Fibroblast of skin of right biceps (primary cell): ENCODE data around the gene INTS7.
A peak's percentile ranks its signal among the peaks of the same experiment; 100 is the strongest.
"Not testable (repeated sequence)": the region's sequence is repeated elsewhere in the genome, so short reads cannot be mapped to it uniquely, and the experiment has no call there.

Source experiments
- DNase-seq: peaks from one replicate; pipeline ENCODE4 v3.0.0-alpha.2; 2013

The INTS7 gene

GRCh38 chr1:212035835-212036605 lies 663 bp upstream of the INTS7 start:
- no peak for DNase-seq

DNA sequence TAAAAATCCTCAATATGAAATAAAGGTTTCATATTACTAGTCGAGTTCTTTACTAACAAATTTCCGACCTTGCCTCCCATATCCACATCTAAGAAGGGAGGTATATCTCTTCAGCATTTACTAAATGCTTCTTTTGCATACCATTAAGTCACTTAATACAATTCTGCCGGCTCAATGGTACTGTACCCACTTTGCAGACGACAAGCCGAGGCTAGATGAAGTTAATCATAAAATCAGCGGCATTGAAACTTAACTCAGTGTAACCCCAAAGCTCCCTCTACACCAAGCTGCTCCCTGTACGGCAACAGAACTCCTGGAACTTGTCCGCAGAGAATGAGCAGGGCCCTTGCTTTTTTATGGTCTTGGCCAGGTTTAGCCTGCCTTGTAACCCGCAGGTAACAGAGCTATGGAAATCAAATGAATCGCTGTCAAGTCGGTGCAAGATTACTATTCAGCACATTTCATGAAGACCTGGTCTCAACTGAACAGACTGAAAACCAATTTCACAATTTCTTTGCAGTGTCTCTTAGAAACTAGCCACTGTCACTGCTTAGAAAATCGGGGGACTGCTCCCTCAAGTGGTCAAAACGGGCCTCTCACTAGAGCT lies 738 bp downstream of the INTS7 start:
- DNase-seq: no peak

DNA sequence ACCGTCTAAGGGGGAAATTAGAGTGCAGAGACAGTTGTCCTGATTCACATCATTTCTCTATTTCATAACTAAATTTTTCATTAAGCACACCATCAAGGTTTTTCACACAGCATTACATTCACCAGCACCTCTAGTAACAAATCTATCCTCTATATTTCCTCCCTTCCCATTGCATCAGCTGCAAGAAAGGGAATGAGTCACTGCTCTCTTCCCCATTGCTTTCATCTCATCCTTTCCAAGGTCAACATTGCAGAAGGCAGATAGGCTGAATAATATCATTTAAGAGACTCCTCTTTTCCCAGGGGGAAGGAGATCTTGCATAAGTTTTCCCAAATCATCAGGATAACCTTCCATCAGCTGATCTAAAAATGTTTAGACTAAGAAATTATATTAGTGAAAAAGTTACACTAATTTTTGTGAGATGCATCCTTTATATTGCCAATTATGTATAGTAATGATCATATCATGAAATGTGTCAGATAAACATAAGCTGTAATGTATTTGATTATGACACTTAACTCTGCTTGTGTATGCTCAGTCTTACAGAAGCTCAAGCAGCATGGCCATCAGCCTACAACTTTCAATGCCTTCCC lies 4.3 kb downstream of the INTS7 start:
- DNase-seq: peak; percentile 94

DNA sequence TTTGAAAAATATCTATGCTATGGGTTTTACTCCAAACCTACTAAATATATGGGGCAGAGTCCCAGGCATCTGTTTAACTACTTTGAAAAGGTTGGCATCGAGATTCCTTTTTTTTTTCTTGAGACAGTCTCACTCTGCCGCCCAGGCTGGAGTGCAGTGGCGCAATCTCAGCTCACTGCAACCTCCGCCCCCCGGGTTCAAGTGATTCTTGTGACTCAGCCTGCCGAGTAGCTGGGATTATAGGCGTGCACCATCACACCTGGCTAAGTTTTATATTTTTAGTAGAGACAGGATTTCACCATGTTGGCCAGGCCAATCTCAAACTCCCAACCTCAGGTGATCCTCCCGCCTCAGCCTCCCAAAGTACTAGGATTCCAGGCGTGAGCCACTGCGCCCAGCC lies 7.6 kb downstream of the INTS7 start:
- DNase-seq: not testable (repeated sequence)

GRCh38 chr1:212024469-212025149 lies 10.7 kb downstream of the INTS7 start:
- no peak for DNase-seq

DNA sequence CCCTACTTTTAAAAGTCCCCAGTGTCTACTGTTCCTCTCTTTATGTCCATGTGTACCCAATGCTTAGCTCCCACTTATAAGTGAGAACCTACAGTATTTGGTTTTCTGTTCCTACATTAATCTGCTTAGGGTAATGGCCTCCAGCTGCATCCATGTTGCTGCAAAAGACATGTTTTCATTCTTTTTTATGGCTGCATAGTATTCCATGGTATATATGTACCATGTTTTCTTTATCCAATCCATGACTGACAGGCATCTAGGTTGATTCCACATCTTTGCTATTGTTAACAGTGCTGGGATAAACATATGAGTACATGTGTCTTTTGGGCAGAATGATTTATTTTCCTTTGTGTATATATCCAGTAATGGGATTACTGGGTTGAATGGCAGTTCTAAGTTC lies 12.4 kb downstream of the INTS7 start:
- not testable (repeated sequence) for DNase-seq

DNA sequence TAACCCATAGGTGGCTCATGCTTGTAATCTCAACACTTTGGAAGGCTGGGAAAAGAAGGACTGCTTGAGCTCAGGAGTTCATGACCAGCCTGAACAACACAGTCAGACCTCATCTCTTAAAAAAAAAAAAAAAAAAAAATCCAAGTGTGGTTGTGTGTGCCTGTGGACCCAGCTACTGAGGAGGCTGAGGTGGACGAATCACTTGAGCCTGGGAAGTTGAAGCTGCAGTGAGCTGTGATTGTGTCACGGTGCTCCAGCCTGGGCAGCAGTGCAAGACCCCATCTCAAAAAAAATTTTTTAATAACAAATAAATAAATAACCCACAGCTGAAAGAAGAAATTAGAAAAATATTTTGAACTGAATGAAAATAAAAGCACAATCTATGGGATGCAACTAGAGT lies 13.8 kb downstream of the INTS7 start:
- peak; percentile 10 for DNase-seq

GRCh38 chr1:212020975-212021374 lies 14.4 kb downstream of the INTS7 start:
- no peak for DNase-seq

DNA sequence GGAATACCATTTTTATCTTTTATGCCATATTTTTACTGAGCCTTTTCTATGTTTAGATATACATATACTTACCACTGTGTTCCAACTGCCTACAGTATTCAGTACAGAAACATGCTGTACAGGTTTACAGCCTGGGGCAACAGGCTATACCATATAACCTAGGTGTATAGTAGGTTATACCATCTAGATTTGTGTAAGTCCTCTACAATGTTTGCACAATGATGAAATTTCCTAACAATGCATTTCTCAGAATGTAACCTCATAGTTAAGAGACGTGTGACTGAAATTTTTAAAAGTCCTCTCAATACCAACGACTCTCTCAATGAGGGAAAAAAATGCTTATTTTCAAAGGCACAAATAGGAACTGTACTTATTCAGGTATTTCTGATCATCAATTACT lies 21.7 kb downstream of the INTS7 start:
- DNase-seq: no peak

GRCh38 chr1:212012034-212012740 lies 23.2 kb downstream of the INTS7 start:
- peak; percentile 63 for DNase-seq

DNA sequence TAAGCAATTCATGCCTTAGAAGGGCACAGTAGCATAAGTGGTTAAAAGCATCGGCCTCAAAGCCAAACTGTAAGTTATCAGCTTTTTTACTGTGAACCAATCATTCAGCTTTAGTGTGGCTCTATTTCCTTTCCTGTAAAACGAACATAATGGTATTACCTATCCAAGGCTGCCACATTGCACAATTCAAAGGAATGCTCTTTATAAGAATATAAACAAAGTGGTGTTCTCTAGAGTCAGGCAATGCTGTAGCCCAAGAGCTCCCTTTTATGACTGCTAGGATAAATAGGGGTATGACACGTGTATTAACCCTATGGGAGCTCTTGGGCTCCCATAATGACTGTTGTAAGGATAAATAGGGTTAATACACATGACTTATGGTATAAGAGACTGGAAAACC lies 25.4 kb downstream of the INTS7 start:
- no peak for DNase-seq

- no peak for DNase-seq
Observed at GRCh38 chr1:212009561-212009960, 25.8 kb downstream of the INTS7 start.

- DNase-seq: peak; percentile 61
Observed at GRCh38 chr1:212007886-212008285, 27.5 kb downstream of the INTS7 start.

DNA sequence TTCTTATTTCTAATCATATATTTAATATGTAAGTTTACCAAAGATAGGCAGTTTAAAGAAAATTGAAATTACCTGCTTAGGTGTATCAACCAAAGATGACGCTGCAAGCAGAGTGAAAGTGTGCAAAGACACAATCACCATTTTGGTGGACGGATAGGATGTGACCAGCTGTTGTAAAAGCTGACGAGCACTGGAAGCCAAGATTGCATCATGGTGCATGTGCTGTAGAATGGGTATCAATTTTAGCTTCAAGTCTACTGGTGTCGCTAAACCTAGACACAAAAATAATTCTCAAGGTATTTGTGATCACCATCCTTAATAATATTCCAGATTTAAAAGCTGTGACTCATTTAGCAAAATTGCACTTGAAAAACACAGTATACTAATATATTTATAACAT lies 28.2 kb downstream of the INTS7 start:
- no peak for DNase-seq

DNA sequence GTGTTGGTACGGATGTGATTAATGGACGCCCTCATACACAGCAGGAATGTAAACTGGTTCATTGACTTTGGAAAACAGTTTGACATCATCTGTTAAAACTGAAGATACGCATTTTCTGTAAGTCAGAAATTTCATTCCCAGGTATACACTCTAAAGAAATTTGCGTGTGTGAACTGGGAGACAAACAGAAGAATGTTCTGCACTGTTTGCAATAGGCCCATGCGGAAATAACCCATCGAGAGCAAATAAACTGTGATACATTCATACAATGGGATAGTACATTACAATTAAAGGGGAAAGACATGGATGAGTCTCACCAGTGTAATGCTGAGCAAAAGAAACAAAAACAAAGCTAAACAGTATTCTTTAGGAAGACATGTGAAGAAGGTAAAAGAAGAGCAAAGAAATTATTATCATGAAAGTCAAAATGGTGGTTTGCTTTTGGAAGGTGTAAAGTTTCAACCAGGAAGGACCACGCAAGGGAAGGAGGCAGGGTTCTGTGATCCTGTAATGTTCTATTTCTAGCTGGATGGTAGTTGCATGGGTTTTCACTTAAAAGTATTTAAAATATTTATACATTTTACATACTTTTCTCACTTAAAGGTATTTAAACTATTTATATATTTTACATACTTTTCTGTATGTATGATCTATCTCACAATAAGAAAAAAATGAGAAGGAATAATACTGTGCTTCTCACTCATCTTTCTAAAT lies 30.3 kb downstream of the INTS7 start:
- peak; percentile 38 for DNase-seq

- DNase-seq: peak; percentile 2
Observed at GRCh38 chr1:212002536-212002935, 32.8 kb downstream of the INTS7 start.

GRCh38 chr1:211997426-211997825 lies 37.9 kb downstream of the INTS7 start:
- not testable (repeated sequence) for DNase-seq

- DNase-seq: no peak
Observed at GRCh38 chr1:211991695-211992094, 43.7 kb downstream of the INTS7 start.

DNA sequence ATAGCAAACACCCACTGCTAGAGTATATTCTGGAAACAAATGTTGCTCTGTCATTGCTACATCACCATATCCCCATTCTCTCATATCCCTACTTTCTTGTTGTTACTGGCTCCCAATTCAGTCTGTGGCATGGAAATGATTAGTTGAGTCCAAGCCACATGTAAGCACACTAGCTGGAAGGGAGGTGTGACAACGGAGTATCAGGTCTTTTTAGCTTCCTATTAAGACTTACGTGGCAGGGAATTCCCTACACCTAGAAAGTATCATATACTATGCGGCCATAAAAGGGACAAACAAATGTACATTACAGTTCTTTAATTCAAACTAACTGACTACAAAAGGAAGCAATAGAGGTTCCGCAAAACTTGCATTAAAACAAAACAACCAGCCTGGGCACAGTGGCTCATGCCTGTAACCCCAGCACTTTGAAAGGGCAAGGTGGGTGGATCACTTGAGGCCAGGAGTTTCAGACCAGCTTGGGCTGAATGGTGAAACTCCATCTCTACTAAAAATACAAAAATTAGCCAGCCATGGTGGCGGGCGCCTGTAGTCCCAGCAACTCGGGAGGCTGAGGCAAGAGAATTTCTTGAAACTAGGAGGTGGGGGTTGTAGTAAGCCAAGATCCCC lies 48.6 kb downstream of the INTS7 start:
- DNase-seq: no peak

DNA sequence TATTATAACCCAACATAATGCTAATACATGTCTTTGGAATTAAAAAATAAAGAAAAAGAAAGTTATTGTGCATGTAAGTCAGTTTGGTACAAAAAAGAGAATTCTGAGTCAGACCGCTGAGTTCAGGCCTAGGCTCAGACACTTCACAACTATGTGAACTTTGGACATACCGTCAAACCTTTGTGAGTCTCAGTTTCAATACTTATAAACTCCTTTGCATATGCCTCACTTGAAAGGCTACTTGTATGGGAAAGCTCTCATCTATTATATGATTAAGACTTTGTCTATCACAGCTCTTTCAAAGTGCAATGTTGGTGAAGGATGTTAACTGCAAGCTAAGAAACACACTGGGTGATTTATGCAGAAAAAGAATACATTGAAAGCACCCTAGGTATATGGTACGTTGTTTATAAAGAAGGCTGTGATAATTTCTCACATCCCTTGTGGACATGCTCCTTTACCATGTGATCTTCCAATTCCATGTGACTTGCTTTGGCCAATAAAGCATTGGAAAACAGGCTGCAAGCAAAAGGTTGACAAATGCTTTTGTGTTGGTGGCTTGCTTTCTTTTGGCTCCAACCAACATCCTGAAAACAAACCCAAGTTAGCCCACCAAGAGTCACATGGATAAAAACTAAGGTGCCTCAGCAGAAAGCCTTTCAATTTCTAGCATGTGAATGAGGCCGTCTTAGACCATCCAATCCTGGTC lies 49.6 kb downstream of the INTS7 start:
- no peak for DNase-seq

DNA sequence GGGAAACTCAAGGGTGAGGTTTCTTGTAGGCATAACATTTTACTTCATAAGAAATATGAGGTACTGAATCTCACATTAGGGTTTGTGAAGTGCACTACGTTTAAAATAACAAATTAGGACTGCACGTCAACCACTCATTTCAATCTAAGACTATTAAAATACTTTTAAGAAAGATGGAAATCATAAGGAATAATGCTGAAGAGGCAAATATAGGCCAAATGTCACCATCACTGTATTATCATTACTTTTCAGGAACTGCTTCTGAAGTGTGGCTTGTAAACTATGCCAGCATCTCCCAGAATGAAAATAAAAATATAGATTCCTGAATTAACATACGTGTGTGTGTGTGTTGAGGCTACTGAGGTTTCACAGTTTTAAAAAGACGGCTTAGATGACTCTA lies 56.8 kb downstream of the INTS7 start:
- DNase-seq: no peak
